Gastrocnemius medialis (tissue), 4 donors: ENCODE data around the gene GRK6.

Experiments used
- POLR2A ChIP-seq, 2 donors: fragments of 450-650 bp; IDR thresholded peaks; one replicate each; pipeline ENCODE4 v1.6.1; 2017; ENCODE audit warnings: antibody characterized with exemption in 2 of 2, mild to moderate bottlenecking in 2 of 2, moderate library complexity in 2 of 2
- TF ChIP-seq, protein P1 (sequence below), 5 experiments: fragments of 450-650 bp in 3 of 5; fragments of 200-600 bp in 2 of 5; sonication (generic) in 2 of 5; IDR thresholded peaks in 4 of 5; conservative IDR thresholded peaks in 1 of 5; 1 replicate in 4 of 5; 2 replicates in 1 of 5; pipeline ENCODE4 v1.5.1; 2016 to 2019; ENCODE audit warnings: antibody characterized with exemption in 5 of 5, mild to moderate bottlenecking in 3 of 5, moderate library complexity in 3 of 5

DNA sequence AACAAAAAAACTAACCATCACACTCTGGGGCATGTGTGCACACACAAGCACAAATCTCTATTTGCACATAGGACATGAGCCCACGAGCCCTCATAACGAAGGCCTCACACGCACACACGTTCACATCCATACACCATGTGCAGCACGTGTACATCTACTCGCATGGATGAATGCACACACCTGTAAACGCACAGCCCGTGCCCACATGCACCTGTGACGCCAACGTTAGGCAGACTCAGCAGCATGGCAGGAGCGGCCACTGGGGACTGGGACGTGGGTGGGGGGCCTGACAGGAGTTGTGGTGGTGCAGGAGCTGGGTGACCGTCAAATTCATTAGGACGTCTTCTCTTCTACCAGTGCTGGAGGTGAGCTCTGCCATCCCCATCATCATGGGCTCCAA lies 39.1 kb upstream of the GRK6 start:
- TF ChIP-seq, protein P1, sequence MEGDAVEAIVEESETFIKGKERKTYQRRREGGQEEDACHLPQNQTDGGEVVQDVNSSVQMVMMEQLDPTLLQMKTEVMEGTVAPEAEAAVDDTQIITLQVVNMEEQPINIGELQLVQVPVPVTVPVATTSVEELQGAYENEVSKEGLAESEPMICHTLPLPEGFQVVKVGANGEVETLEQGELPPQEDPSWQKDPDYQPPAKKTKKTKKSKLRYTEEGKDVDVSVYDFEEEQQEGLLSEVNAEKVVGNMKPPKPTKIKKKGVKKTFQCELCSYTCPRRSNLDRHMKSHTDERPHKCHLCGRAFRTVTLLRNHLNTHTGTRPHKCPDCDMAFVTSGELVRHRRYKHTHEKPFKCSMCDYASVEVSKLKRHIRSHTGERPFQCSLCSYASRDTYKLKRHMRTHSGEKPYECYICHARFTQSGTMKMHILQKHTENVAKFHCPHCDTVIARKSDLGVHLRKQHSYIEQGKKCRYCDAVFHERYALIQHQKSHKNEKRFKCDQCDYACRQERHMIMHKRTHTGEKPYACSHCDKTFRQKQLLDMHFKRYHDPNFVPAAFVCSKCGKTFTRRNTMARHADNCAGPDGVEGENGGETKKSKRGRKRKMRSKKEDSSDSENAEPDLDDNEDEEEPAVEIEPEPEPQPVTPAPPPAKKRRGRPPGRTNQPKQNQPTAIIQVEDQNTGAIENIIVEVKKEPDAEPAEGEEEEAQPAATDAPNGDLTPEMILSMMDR (IDR thresholded peaks at IDR 0.05 in 4 of 5, conservative IDR thresholded peaks at IDR 0.05 in 1 of 5), result no peak
- TF ChIP-seq POLR2A (IDR thresholded peaks at IDR 0.05), result no peak
